A673 (cell line): ENCODE results near the gene COQ10B.

Experiments
- EZH2 ChIP-seq: fragments of 200-600 bp; sonication (generic); IDR thresholded peaks from 2 replicates; pipeline ENCODE4 v1.6.1; 2017; ENCODE audit warnings: borderline replicate concordance, low read depth, mild to moderate bottlenecking, mixed read lengths, antibody characterized with exemption, low read length; ENCODE audit not compliant: poor library complexity, severe bottlenecking
- TF ChIP-seq, protein P1 (sequence below): fragments of 300-800, 200-600 bp; sonication (generic); conservative IDR thresholded peaks from 2 replicates; pipeline ENCODE4 v1.5.1; 2017; ENCODE audit warnings: low read depth, mild to moderate bottlenecking, antibody characterized with exemption, low read length, moderate library complexity, mixed read lengths

DNA sequence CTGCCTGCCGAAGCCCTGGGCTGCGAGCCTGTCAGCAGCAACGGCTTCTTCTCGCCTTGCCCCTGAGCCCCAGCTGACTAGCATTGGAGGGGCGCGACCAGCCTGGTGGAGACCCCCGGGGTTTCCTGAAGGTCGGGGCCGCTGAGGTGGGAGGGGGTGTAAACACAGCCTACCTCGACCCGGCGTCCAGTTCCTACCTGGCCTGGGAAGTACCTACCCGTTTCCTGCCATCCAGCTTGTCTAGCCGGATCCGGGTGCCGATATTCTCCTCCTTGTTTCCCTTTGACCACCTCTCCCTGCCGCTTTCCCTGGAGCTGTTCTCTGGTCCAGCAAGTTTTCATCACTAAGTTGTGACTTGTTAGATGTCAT lies 63.0 kb downstream of the COQ10B start:
- TF ChIP-seq, protein P1, sequence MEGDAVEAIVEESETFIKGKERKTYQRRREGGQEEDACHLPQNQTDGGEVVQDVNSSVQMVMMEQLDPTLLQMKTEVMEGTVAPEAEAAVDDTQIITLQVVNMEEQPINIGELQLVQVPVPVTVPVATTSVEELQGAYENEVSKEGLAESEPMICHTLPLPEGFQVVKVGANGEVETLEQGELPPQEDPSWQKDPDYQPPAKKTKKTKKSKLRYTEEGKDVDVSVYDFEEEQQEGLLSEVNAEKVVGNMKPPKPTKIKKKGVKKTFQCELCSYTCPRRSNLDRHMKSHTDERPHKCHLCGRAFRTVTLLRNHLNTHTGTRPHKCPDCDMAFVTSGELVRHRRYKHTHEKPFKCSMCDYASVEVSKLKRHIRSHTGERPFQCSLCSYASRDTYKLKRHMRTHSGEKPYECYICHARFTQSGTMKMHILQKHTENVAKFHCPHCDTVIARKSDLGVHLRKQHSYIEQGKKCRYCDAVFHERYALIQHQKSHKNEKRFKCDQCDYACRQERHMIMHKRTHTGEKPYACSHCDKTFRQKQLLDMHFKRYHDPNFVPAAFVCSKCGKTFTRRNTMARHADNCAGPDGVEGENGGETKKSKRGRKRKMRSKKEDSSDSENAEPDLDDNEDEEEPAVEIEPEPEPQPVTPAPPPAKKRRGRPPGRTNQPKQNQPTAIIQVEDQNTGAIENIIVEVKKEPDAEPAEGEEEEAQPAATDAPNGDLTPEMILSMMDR, result no peak
- no peak for TF ChIP-seq EZH2
